AG08395 (cell line): Measurements from ENCODE around the gene SLC35D3.
"Not testable (repeated sequence)": the region's sequence is repeated elsewhere in the genome, so short reads cannot be mapped to it uniquely, and the experiment has no call there.

Source experiments
- DNase-seq: peaks from one replicate; pipeline ENCODE4 v3.0.0; 2012; ENCODE audit warnings: mixed read lengths, low spot score

The SLC35D3 gene, protein sequence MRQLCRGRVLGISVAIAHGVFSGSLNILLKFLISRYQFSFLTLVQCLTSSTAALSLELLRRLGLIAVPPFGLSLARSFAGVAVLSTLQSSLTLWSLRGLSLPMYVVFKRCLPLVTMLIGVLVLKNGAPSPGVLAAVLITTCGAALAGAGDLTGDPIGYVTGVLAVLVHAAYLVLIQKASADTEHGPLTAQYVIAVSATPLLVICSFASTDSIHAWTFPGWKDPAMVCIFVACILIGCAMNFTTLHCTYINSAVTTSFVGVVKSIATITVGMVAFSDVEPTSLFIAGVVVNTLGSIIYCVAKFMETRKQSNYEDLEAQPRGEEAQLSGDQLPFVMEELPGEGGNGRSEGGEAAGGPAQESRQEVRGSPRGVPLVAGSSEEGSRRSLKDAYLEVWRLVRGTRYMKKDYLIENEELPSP

GRCh38 chr6:136921936-136922684 lies at the start of gene SLC35D3:
Gene SLC35D3, plus strand, starts transcription at chr6:136922301. Its CDS starts 128 bp downstream, at chr6:136922429.
- DNase-seq, result peak; percentile 15

GRCh38 chr6:136873748-136874147 lies 48.4 kb upstream of the SLC35D3 start:
- DNase-seq, result no peak

GRCh38 chr6:136876469-136876868 lies 45.6 kb upstream of the SLC35D3 start:
- DNase-seq, result not testable (repeated sequence)

- no peak for DNase-seq
Measured at GRCh38 chr6:136880748-136881460, 41.2 kb upstream of the SLC35D3 start.

DNA sequence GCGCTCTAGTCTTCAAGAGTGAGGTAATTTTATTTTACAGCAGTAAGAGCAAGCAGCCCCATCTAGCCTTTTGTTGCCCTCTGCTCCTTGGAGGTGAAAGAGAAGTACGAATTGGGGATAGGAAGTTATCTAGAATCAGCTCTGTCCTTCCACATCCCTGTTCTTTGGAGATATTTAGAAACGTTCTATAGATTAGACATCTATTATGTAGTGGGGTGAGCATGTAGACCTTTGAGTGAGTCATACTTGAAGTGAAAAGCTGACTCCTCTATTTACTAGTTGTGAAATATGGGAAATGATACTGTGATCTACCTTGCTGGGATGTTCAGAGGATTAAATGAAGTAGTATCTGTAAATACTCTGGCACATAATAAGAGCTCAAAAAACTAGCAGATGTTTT lies 36.0 kb upstream of the SLC35D3 start:
- no peak for DNase-seq

GRCh38 chr6:136887953-136888352 lies 34.1 kb upstream of the SLC35D3 start:
- DNase-seq, result no peak

GRCh38 chr6:136889271-136890193 lies 32.6 kb upstream of the SLC35D3 start:
- DNase-seq, result no peak

- no peak for DNase-seq
Measured at GRCh38 chr6:136890194-136890839, 31.8 kb upstream of the SLC35D3 start.

- DNase-seq, result no peak
Measured at GRCh38 chr6:136890986-136891385, 31.1 kb upstream of the SLC35D3 start.

DNA sequence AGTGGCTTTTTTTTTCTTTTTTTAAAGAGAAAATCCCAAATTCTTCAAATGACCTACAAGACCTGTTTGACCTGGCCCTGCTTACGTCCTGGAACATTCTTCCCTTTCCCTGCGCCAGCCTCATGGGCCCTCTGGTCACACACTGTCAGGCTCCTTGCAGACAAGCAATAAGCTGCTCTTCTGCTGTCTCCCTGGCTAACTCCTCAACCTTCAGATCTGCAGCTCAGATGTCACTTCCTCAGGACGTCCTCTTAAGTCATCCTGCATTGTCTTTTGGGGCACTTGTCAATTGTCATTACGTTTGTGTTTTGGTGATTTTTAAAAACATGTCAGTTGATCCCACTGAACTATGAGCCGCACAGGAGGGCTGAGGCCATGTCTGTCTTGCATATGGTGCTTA lies 28.9 kb upstream of the SLC35D3 start:
- DNase-seq, result no peak

DNA sequence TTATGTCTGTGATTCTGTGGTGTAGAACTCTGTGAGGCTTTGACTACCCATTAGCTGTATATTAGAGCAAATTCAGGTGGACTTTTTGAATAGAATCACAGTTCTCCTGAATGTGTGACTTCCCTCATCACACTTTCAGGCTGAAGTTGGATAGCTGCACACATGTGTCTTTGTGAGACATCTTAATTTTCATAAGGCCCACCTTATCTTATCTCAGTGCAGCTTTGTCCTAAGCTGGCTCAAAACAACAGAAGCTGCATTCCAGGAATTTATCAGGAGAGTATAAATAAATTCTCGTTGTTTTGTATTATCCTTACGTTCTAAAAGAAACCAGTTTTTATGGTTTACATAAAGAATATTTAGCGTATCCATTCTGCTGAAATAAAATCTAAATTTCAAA lies 26.2 kb upstream of the SLC35D3 start:
- no peak for DNase-seq

GRCh38 chr6:136897071-136897470 lies 25.0 kb upstream of the SLC35D3 start:
- DNase-seq, result no peak

GRCh38 chr6:136901212-136901784 lies 20.8 kb upstream of the SLC35D3 start:
- DNase-seq, result no peak

- not testable (repeated sequence) for DNase-seq
Measured at GRCh38 chr6:136904477-136904876, 17.6 kb upstream of the SLC35D3 start.

- no peak for DNase-seq
Measured at GRCh38 chr6:136914947-136915346, 7.2 kb upstream of the SLC35D3 start.

DNA sequence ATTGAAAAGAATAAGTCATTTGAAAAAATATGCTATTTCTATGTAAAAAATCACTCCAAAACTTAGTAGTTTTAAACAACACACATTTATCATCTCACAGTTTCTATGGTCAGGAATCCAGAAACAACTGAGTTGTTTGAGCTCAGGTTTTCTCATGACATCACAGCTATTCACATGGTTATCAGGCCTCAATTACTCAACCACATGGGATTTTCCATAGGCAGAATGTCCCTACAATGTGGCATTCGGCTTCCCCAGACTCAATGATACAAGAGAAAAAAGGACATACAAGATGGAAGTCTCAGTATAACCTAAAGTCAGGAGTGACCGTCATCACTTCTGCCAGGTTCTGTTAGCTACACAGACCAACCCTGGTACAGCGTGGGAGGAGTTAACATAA lies 3.4 kb upstream of the SLC35D3 start:
- no peak for DNase-seq

GRCh38 chr6:136920216-136920615 lies 1.9 kb upstream of the SLC35D3 start:
- no peak for DNase-seq

DNA sequence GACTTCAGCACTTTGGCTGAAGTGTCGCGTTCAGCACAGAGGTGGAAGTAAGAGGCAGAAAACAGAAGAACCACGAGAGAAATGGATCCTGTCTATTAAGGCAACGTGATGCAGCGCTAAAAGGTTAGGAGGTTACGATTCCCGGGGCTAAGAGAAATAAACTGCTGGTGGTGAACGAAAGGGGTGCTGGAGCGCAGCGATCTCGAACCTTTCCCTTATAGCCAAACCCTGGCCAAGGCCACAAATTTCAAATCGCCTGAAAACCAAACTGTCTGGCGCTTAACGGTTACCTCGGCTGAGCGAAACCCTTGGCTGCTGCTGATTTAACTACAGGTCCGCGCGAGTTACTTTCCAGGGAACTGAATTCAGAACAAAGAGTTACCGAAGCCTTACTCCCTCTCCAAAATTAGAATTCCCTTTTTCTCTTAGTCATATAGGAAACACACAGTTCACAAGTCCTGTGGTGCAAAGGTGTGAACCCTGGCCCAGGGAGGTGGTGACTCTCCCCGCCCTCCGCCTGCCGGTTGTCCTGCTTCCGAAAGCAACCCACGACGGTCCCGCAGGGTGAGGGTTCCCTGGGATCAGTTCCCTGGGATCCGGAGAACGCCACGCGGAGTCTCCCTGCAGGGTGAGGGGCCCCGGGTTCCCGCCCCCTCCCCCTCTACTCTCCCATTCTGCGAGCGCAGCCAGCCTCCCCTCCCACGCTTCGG lies 1.3 kb upstream of the SLC35D3 start:
- DNase-seq, result peak; percentile 17

DNA sequence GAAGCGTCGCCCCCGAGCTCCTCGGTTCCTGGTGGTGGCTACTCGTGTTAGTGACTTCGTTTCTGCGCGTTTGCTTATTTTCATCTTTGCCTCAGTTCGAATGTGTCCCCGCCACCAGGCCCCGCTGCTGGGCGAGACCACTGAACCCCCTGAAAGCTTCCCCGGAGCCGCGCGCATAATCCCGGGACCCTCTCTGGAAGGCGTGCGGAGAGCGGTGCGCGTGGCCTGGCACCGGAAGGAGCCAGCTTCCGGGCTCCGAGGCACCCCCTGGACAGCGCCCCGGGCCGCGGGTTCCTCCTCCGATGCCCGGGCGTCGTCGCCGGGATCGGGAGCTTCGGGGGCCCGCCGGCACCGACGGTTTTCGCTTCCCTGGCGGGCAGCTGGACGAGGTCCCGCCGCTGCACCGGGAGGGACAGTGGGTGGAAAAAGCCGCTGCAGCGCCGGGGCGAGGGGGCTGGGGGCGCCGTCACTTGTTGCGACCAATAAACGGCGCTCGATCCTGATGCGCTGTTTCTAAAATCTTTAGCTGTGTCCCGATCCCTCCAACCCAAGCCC lies 643 bp upstream of the SLC35D3 start:
- peak; percentile 19 for DNase-seq

DNA sequence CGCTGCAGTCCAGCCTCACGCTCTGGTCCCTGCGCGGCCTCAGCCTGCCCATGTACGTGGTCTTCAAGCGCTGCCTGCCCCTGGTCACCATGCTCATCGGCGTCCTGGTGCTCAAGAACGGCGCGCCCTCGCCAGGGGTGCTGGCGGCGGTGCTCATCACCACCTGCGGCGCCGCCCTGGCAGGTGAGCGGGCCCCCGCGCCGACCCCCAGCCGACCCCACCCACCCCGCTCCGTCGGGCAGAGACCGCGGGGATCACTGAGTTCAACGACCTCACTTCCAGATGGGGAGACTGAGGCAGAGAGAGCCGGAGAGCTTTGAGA lies 545 bp downstream of the SLC35D3 start:
- no peak for DNase-seq
